ENCODE results near the gene PIGL. TPM values are rescaled to one million over a fixed set of nuclear protein-coding genes. Genes with fewer than 3 reads are reported as not detected.

The PIGL gene
- total RNA-seq, 1 donor: 23.3 TPM

DNA sequence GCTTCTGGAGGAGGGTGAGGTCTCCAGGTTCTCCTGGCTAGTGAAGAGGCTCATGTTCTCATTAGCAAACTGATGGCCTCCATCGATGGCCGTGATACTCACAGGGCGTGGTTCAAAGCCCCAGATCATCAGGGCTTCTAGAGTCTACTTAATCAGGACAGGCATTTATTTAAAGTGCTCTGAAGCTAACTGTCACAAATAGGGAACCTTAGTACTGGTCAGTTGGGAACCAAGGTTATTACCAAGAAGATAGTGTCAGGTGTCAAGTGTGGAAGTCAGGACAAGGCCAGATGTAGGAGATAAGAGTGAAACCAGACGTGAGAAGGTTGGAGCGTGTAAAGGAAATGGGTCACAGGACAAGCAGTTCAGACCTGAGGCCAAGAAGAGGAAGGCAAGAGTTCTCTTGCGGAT, 56.9 kb downstream of the PIGL start:
- DNase-seq (ENCODE audit: low read depth): no peak
- no peak overlapping the region for H3K4me3 ChIP-seq (ENCODE audit: low read depth, low read length)
- TF ChIP-seq, protein P1, sequence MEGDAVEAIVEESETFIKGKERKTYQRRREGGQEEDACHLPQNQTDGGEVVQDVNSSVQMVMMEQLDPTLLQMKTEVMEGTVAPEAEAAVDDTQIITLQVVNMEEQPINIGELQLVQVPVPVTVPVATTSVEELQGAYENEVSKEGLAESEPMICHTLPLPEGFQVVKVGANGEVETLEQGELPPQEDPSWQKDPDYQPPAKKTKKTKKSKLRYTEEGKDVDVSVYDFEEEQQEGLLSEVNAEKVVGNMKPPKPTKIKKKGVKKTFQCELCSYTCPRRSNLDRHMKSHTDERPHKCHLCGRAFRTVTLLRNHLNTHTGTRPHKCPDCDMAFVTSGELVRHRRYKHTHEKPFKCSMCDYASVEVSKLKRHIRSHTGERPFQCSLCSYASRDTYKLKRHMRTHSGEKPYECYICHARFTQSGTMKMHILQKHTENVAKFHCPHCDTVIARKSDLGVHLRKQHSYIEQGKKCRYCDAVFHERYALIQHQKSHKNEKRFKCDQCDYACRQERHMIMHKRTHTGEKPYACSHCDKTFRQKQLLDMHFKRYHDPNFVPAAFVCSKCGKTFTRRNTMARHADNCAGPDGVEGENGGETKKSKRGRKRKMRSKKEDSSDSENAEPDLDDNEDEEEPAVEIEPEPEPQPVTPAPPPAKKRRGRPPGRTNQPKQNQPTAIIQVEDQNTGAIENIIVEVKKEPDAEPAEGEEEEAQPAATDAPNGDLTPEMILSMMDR (IDR thresholded peaks at IDR 0.05; ENCODE audit: insufficient read depth, low read length): no peak

DNA sequence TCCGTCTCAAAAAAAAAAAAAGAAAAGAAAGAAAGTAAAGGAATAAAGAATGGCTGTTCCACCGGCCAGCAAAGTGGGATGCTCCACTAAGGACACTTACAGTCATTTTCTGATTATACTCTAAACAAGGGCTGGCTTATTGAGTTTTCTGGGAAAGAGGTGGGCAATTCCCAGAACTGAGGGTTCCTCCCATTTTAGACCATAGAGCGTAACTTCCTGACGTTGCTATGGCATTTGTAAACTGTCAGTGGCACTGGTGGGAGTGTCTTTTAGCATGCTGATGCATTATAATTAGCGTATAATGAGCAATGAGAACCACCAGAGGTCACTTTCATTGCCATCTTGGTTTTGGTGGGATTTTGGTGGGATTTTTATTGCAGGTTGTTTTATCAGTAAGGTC, 58.0 kb downstream of the PIGL start:
- H3K4me3 ChIP-seq (ENCODE audit: low read depth, low read length): no peak overlapping the region
- TF ChIP-seq, protein P1 (IDR thresholded peaks at IDR 0.05; ENCODE audit: insufficient read depth, low read length): no peak
- DNase-seq (ENCODE audit: low read depth): no peak

DNA sequence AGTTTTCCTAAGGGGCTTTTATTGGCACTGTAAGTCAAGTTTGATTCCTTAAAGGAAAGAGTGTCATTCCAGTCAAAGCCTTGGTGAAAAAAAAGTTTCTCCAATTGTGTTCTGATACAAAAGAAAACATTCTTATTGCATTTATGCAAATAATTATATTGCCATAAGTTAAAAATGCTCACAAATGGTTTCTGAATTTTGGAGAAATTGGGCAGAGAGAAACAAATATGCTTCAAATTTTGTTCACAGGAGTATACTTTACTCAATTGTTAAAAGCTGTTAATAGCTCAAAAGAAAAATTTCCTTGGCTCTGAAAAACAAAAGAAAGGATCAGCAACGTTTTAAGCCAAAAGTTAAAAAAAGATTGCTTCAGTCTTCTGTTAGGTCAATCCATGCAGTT, 60.2 kb downstream of the PIGL start:
- TF ChIP-seq, protein P1 (IDR thresholded peaks at IDR 0.05; ENCODE audit: insufficient read depth, low read length): no peak
- no peak for DNase-seq (ENCODE audit: low read depth)

DNA sequence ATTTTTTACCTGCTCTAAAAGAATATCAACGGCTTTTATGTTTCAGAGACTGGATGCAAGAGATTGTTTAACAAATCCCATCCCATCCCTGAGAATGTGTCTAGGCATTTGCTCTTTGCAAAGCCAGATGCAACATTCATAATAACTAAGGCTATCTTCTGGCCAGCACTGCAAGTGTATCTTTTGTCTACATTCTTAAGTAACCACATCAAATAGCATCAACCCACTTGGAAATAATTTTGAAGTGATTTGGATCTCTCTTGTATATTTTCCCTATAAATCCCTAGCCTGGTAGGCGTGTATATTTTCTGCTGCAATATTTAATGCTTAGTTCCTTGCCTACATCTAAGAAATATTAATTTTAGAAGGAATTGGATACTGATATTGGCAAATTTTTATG, 64.3 kb downstream of the PIGL start:
- DNase-seq (ENCODE audit: low read depth): peak; percentile 92
- no peak overlapping the region for H3K4me3 ChIP-seq (ENCODE audit: low read depth, low read length)
- TF ChIP-seq, protein P1 (IDR thresholded peaks at IDR 0.05; ENCODE audit: insufficient read depth, low read length): no peak

More for the DNA sequence above, 60.2 kb downstream of the PIGL start:
- H3K4me3 ChIP-seq (ENCODE audit: low read depth, low read length): no peak overlapping the region

DNA sequence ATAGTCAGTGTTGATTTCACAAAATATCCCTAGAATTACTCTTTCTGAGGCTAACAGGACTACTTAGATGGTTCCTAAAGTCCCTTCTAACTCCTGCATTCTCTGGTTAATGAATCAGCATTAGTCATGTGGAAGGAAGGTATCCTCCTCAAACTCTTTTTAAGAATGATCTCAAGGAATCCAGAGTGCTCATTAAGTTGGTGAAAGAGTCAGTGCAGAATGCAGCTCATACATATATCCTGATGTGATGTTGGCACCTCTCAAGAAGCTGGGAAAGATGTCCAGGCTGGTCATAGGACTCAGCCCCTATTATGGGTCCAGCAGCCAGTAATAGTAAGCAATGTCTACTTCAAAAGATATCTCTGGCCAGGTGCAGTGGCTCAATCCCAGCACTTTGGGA, 65.5 kb downstream of the PIGL start:
- TF ChIP-seq, protein P1 (IDR thresholded peaks at IDR 0.05; ENCODE audit: insufficient read depth, low read length): no peak
- H3K4me3 ChIP-seq (ENCODE audit: low read depth, low read length): no peak overlapping the region
- DNase-seq (ENCODE audit: low read depth): peak; percentile 89

DNA sequence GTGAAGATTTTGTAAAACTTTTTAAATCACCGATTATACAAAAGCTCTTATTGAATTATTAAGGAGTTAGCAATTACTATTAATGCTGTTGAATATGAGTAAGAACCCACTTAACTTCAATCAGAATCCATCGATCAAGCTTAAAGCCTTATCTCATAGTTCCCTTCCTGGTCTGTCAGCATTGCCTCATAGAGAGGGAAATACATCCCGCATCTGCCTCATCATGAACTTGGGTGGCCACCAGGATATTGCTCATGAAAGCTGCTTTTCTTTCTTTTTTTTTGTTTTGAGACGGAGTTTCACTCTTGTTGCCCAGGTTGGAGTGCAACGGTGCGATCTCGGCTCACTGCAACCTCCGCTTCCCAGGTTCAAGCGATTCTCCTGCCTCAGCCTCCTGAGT, 66.7 kb downstream of the PIGL start:
- DNase-seq (ENCODE audit: low read depth): peak; percentile 80
- TF ChIP-seq, protein P1 (IDR thresholded peaks at IDR 0.05; ENCODE audit: insufficient read depth, low read length): no peak
- H3K4me3 ChIP-seq (ENCODE audit: low read depth, low read length): no peak overlapping the region

DNA sequence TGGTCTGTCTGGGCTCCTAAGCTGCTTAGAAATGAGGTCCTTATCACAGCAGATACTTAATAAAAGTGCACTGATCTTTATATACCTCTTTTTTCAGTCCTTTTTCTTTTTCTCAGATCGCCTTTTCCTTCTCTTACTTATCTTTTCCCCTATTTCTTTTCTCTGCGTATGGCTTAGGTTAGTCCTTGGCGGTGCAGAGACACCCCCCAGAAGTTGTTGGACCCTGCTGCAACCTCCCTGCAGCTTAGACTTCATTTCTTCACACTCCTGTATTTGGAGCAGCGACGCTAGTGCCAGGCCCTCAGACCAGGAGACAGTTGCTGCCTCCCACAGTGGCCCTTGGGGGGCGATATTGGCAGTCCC, 68.6 kb downstream of the PIGL start:
- H3K4me3 ChIP-seq (ENCODE audit: low read depth, low read length): peak overlapping the region; percentile 49
- DNase-seq (ENCODE audit: low read depth): no peak
- TF ChIP-seq, protein P1 (IDR thresholded peaks at IDR 0.05; ENCODE audit: insufficient read depth, low read length): peak; percentile 44

All from fibroblast of the aortic adventitia (primary cell).